Right renal cortex interstitium (tissue), 3 donors: ENCODE results near the gene RPS14. TPM values are rescaled to one million over a fixed set of nuclear protein-coding genes. Genes with fewer than 3 reads are reported as not detected.
"Not testable (repeated sequence)": the region's sequence is repeated elsewhere in the genome, so short reads cannot be mapped to it uniquely, and the experiment has no call there.

Experiments
- DNase-seq, 3 donors: peaks; one replicate each; pipeline ENCODE4 v3.0.0-alpha.2; 2013; ENCODE audit warnings: low read depth in 3 of 3, low spot score in 2 of 3
- polyA plus RNA-seq, 3 donors: library from polyadenylated mRNA; unstranded; fragments of 120-200 nt; gene quantifications; one replicate each; pipeline ENCODE4 v1.2.1, GENCODE V29; 2013; ENCODE audit not compliant: insufficient read length in 3 of 3

The RPS14 gene
- polyA plus RNA-seq, 3 donors = 2,305 to 2,430 (median 2,384) TPM

DNA sequence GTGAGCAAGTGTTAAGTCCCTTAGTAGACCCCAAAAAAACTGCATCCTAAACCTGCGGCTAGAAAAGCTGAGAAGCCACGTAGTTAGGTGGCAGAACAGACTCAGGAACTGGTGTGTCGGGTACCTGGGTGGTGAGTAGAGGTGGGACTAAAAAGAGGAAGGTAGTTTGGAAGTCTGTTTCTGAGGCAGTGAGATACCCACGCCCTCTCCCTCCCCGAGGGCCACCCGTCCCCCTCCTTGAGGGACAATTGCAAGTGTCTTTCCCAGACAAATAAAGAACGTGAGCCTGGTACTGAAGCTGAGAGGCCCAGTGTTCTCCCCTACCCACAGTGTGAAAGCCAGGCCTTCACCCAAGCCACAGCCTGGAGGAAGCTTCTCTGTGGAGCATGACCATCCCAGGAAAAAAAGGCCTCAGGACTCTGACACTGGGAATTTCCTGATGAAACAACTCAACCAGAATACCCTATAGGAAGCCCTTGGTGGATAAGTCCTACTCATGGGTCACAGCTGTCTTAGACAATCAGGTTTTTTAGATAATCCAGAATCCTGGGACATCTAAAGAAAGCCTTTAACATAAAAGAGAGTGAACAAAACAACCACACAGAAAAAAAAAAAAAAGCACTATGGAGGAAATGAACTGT is 29.8 kb downstream of the RPS14 start:
- DNase-seq = no peak

- DNase-seq = not testable (repeated sequence)
Observed at GRCh38 chr5:150413902-150414790, 35.4 kb downstream of the RPS14 start.

- no peak for DNase-seq
Observed at GRCh38 chr5:150413176-150413901, 36.2 kb downstream of the RPS14 start.

DNA sequence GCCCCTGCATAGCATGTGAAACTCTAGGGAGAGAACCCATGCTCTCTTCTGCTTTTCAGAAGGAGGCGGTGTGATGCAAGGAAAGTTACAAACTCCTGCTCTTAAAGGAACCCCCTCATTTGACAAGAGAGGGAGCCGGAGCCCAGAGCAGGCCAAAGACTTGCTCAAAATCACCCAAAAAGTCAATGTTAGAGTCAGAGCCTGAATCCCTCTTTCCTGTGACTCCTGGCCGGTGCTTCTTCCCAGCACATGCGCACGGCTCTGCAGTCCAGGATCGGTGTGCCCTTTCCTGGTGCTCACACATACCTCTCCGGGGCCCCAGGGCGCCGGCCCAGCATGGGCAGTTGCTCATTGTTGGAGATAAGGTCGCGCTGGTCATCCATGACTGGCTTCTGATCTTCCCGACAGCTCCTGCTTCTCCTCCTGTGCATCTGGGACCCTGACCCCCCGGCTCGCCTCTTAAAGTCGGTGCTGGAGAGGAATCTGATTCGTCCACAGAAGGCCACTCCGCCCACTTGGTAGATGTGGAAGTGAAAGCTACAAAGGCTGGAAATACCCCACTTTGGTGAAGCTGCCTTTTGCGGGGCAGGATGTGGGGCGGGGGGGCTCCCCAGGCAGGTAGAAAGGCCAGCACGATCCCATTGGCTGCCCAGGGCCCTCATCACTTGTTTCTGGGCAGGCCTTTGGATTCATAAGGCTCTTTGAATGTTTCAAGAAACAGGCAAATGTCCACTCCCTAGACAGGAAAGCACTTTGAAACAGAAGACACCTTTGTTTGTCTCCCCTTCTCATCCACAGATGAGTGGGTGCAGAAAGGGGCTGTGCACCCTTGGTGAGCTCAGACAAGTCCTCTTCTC is 37.0 kb downstream of the RPS14 start, which contains the start of gene CD74:
TSS of gene CD74 (minus strand) at position 592 of the 857 bp plus-strand sequence. CDS start at position 431, 161 bp downstream.
- DNase-seq = peak; percentile 62 to 64 (median 64)

- no peak for DNase-seq
Observed at GRCh38 chr5:150411245-150411979, 38.1 kb downstream of the RPS14 start.

- peak; percentile 67 to 75 (median 67) for DNase-seq
Observed at GRCh38 chr5:150410524-150411244, 38.9 kb downstream of the RPS14 start.

DNA sequence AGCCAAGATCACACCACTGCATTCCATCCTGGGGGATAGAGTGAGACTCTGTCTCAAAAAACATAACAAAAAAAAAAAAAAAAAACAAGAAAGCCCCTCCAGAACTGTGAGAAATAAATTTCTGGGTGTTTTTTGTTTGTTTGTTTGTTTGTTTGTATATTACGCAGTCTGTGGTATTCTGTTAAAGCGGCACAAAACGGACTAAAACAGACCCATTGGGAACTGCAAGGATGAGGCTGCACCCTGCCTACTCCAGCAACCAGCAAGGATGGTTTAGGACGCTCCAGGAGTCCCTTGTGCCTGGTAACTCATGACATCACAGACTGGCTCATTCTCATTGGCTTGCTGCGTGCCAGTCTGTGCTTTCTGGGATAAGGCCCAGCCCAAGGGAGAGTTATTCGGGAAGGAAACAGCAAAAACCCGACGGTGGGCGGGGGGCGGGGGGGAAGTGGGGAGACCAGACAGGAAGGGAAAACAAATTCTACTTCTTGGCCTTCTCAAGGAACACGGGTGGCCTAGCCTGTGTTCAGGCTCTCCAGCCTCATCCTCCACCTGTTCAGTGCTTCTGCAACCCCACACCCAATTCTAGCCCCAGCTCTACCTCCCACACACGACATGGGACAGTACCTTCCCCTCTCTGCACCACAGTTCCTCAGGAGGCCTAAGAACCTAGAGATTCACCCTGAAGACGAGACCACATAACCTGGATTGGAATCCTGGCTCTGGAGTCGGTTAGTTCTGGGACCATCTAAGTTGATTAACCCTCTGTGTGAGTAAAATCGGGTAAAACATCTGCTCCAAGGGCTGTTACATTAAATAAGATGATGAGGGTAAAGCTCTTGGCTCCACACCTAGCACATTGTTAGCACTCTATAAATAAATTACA is 39.7 kb downstream of the RPS14 start:
- peak; percentile 57 to 74 (median 72) for DNase-seq

- no peak for DNase-seq
Observed at GRCh38 chr5:150408231-150408943, 41.2 kb downstream of the RPS14 start.

GRCh38 chr5:150407096-150407720 is 42.3 kb downstream of the RPS14 start:
- DNase-seq = no peak

- DNase-seq = no peak
Observed at GRCh38 chr5:150406723-150407095, 42.8 kb downstream of the RPS14 start.

- no peak for DNase-seq
Observed at GRCh38 chr5:150406103-150406722, 43.3 kb downstream of the RPS14 start.

DNA sequence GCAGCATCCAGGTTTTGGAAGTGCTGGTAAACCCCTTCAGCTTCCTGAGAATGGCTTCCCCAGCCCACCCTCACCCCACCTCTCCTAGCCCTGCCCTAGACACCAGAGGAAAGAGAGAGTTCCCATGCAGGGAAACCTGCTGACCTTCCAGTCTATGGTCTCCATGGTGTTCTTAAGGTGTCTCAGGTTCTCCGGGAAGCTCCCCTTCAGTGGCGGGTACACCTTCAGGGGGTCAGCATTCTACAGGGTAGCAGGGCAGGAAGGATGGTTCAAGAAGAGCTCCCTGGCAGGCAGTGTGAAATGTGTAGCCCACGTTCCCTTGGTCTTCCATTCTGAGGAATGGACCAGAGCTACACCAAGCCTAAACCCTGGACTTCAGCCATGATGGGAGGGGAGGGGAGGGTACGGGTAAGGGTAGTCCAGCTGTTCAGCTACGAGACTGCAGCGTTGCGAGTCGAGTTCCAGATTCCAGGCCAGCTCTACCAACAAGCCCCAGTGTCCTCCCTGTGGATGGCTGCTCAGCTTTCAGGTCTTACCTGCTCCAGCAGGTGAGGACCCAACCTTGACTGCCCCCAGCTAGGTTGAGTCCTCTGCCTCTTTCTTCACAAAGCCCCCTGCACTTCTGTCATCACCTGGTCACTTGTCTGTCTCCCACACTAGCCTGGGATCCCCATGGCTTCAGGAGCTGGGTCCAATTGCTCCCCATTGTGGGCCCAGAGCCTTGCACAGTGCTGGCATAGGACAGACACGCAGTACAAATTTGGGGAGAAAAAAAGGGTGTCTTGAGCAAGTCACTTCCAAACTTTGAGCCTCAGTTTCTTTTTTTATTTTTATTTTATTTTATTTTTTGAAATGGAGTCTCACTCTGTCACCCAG is 44.4 kb downstream of the RPS14 start:
- DNase-seq = no peak

- no peak for DNase-seq
Observed at GRCh38 chr5:150404535-150404934, 45.0 kb downstream of the RPS14 start.

DNA sequence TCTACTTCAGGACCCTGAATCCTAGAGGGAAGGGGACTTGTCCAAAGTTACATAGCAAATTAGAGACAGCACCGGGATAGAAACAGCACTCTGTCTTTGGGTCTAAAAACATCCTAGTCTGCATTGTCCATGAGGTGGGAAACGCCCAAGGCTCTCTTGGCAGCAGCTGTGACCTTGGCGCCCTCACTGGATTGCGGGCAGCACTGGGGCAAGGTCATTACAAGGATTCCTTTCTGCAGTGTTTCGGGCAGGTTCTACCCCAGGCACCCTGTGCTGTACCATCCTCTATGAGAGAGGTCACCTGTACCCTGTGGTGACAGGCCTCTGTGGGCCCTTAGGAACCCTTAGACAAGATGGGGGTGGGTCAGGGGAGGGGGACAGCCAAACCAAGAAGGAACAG is 45.4 kb downstream of the RPS14 start:
- no peak for DNase-seq

DNA sequence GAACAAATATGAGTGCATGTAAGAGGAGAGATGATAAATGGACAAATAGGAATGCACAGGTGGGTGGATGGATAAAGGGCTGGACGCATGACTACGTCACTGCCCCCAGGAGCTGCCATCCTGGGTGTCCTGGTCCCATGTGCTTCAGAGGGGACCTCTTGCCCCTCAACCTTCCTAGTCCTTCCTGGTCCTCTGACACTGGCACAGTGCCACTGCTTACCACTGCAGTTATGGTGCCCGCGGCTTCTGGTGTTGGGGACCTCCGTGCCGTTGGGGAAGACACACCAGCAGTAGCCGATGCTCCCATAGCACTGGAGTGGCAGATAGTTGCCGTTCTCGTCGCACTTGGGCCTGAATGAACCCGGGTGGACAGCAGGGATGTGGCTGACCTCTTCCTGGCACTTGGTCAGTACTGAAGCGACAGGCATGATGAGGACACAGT is 46.6 kb downstream of the RPS14 start:
- no peak for DNase-seq
